GOT3 (cell line): Measurements from ENCODE around the gene SLC22A24.
"Not testable (repeated sequence)": the region's sequence is repeated elsewhere in the genome, so short reads cannot be mapped to it uniquely, and the experiment has no call there.

Experiments
- DNase-seq: peaks from one replicate; lab custom pipeline; 2025; ENCODE audit warnings: mixed read lengths; lab: John Stamatoyannopoulos, UW

The SLC22A24 gene, protein sequence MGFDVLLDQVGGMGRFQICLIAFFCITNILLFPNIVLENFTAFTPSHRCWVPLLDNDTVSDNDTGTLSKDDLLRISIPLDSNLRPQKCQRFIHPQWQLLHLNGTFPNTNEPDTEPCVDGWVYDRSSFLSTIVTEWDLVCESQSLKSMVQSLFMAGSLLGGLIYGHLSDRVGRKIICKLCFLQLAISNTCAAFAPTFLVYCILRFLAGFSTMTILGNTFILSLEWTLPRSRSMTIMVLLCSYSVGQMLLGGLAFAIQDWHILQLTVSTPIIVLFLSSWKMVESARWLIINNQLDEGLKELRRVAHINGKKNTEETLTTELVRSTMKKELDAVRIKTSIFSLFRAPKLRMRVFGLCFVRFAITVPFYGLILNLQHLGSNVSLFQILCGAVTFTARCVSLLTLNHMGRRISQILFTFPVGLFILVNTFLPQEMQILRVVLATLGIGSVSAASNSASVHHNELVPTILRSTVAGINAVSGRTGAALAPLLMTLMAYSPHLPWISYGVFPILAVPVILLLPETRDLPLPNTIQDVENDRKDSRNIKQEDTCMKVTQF

DNA sequence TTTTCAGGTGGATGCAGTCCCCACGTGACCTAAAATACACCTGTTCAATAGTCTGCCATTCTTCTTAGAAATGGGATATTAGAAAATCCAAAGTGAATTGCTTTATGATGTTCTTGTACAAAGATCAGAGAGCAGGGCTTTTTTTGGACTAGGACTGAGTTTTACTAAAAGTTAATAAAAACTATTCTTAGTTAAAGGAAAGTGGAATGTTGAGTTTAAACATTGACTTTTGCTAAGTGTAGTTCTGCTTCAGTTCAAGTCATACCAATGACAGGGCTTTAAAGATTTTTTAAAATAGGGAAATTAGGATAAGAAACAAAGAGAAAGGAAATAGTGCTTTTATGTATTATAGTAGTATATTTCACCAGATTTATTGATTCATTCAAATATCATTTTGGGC lies at the start of gene SLC22A24:
Gene SLC22A24 (minus strand): TSS at position 101 of the 400 bp plus-strand sequence. CDS start 442 bp downstream, outside the sequence.
- DNase-seq = no peak

DNA sequence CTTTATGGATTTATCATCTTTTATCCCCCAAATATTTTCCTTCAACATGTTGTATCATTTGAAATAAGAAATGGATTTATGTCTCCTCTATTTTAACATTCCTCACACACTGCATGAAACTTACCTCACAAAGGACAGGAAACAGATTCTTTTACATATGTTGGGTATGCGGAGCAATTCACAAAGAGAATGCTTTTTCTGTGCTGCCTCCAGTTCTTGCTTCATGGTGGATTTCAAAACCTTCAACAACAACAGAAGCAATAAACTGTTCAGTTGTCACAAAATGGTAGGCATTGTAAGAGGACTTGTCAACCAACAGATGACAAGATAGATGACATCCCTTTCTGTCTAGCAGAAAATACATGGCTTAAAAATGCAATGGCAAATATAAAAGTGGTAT lies 36.5 kb upstream of the SLC22A24 start:
- DNase-seq = no peak

GRCh38 chr11:63179432-63180041 lies 35.5 kb upstream of the SLC22A24 start:
- DNase-seq = no peak

DNA sequence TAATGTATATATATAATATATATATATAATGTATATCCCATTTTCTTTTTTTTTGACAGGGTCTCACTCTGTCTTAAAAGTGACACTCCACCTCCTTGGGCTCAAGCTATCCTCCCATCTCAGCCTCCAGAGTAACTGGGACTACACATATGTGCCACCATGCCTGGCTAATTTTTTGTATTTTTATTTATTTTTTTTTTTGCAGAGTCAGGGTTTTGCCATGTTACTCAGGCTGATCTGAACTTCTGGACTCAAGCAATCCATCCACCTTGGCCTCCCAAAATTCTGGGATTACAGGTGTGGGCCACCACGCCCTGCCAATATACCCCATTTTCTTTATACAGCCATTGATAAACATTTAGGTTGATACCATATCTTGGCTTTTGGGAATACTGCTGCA lies 33.9 kb upstream of the SLC22A24 start:
- DNase-seq = no peak

GRCh38 chr11:63165706-63166310 lies 21.8 kb upstream of the SLC22A24 start:
- DNase-seq = no peak

DNA sequence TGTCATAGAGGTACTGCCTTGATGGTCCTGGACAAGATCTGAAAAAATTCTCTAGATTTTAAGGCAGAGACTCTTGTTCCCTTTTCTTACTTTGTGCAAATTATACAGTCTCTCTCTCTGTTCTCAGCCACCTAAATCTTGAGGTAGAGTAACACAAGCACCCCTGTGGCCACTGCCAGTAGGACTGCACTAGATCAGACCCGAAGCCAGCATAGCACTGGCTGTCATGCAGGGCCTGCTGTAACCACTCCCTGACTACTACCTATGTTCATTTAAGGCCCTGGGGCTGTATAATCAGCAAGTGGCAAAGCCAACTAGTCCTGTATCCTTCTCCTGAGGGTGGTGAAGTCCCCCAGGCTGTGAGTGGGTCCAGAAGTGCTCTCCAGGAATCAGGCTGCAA lies 11.8 kb upstream of the SLC22A24 start:
- no peak for DNase-seq

DNA sequence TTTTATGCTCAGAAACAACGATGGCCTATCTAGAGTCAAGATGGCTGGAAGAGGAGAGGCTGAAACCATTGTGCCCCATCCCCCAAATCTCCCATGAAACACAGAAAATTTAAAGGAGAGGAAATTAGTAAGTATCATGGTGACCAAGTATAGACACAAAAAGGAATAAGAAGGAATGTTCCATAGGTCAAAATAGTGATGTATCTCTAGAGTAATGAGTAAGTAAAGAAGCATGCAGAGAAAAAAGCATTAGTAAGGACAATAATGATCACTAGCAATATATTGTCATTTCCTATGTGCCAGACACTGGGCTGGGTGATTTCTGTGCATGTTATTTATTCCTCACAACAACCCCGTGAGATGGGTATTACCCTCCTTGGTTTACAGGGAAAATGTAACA lies 2.6 kb upstream of the SLC22A24 start:
- no peak for DNase-seq

DNA sequence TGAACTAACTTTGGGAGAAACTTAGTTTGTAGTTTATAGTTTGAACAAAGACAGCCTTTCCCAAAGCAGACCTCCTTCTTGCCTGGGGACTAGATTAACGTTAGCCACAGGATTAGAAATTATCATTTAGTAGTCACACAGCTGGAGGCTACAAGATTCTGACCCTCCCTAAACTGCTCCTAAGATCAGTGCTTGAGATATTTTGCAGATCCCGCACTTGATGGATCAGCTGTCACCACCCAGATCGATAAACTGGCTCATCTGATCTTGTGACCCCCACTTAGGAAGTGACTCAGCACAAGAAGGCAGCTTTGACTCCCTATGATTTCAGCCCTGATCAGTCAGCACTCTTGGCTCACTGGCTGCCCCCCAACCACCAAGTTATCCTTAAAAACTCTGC lies 1.6 kb downstream of the SLC22A24 start:
- DNase-seq = no peak

DNA sequence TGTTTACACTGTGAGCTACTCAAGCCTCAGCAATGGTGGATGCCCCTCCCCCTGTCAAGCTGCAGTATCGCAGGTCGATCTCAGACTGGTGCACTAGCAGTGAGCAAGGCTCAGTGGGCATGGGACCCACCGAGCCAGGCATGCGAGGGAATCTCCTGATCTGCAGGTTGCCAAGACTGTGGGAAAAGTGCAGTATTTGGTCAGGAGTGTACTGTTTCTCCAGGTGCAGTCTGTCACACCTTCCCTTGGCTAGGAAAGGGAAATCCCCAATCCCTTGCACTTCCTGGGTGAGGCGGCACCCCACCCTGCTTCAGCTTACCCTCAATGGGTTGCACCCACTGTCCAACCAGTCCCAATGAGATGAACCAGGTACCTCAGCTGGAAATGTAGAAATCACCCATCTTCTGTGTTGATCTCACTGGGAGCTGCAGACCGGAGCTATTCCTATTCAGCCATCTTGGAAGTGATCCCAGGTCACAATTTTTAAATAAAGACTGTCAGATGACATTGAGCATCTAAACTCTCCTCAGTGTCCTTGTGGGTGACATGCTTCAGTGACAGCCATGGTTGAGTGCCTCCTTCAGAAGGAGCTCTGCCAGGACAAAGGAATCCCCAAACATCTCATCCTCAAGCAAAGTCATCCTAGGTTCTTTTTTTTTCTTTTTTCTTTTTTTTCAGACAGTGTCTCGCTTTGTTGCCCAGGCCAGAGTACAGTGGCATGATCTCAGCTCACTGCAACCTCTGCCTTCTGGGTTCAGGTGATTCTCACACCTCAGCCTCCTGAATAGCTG lies 10.8 kb downstream of the SLC22A24 start:
- no peak for DNase-seq

DNA sequence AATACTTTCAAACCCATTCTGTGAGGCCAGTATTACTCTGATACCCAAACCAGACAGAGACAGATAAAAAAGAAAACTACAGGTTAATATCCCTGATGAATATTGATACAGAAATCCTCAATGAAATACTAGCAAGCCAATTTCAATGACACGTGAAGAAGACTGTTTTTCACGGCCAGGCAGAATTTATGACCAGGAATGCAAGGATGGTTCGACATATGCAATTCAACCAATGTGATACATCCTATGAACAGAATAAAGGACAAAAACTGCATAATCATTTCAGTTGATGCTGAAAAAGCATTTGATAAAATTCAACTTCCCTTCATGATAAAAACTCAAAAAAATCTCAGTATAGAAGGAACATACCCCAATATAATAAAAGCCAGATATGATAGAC lies 44.5 kb downstream of the SLC22A24 start:
- DNase-seq = no peak

DNA sequence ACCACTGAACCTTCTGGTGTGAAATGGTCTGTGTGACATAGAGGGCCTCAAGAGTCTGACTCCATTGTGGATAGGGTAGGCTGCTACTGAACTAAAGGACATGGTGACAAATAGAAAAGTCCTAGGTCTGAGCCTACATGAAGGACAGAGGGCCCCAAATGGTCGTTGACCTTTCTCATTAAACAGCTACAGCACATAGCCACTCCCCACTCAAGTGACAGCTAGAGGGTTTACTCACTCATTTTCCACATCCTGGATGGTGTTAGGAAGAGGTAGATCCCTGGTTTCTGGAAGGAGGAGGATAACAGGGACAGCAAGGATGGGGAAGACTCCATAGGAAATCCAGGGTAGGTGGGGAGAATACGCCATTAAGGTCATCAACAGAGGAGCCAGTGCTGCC lies 63.3 kb downstream of the SLC22A24 start:
- no peak for DNase-seq

GRCh38 chr11:63046203-63046602 lies 97.8 kb downstream of the SLC22A24 start:
- DNase-seq = not testable (repeated sequence)

DNA sequence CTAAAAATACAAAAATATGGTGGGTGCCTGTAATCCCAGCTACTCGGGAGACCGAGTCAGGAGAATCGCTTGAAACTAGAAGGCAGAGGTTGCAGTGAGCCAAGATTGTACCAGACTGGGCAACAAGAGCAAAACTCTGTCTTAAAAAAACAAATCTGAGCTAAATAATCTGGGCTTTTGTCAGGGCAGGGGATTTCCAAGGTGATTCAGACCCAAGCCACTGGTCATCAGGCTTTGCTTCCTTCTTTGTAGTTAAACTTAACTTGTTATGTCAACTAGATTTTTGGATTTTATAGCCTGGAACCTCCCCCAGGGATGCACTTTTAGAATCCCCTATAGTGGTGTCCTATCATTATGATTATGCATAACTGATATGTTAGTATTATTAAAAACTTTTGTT lies 101.4 kb downstream of the SLC22A24 start:
- no peak for DNase-seq

GRCh38 chr11:63032457-63032856 lies 111.6 kb downstream of the SLC22A24 start:
- no peak for DNase-seq
